ENCODE results near the gene ALG12. TPM values are rescaled to one million over a fixed set of nuclear protein-coding genes. Genes with fewer than 3 reads are reported as not detected.
A peak's percentile ranks its signal among the peaks of the same experiment; 100 is the strongest.
"Not testable (repeated sequence)": the region's sequence is repeated elsewhere in the genome, so short reads cannot be mapped to it uniquely, and the experiment has no call there.

ALG12 gene
- total and polyA plus RNA-seq, 4 donors: 3.0 to 18.7 (median 13.5) TPM

DNA sequence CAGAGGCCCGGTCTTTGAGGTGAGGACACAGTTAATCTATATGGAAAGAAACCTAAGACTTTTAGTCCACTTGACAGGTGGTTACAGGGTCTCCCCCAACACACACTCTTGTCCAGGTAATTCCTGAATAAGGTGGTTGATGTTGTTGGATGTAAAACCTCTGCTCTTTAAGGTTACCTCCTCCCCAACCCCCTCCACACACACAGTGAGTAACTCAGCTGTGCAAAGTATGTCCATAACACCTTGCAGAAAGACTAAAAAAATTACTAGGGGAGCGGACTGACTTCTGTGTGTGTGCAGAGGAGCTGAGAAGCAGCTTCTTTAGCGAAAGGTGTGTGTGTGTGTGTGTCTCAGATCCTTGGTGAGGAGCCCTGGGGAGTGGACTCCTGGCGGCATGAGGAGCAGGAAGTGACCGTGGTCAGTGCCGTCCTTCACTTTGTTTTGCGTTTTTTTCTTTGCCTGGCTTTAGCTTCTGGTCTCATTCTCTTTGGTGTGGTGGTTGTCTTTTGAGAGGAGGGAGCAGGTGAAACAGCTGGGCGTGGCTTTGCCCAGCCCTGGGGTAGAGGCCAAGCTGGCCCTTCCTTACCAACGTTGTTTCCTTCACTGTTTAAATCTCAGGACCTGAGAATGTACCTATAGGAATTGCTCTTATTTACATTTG, 62.9 kb downstream of the ALG12 start:
- DNase-seq (peak in 1 of 2 donors; percentile 9), ATAC-seq (ENCODE audit: low FRiP score) (no peak)
- Histone ChIP-seq H3K4me3 (ENCODE audit: low read length in 2 of 2) (no peak overlapping the region), H3K9me3 (ENCODE audit: control insufficient read depth, low read length) (no peaks in the 10 kb centered on the region), H3K4me1 (ENCODE audit: control insufficient read depth in 1 of 2, insufficient read depth in 2 of 2, low read length in 2 of 2) (no peaks in the 10 kb centered on the region), H3K27ac (ENCODE audit: low read depth in 1 of 2, low read length in 2 of 2) (no peak overlapping the region), H3K27me3 (ENCODE audit: control insufficient read depth in 1 of 2, insufficient read depth in 2 of 2, low read length in 1 of 2) (no peaks in the 10 kb centered on the region), H3K36me3 (ENCODE audit: control insufficient read depth in 1 of 2, insufficient read depth in 2 of 2, low read length in 1 of 2) (no peaks in the 10 kb centered on the region)
- intact Hi-C loops (cut with DNase I): loop anchor here in 1 of 2 donors (5.0 kb wide), 1 partner anchor 62 kb away; the partner anchor contains the start of genes ALG12 and CRELD2
- 53 to 58% methylated on average over 9 of the region's 9 CpGs for WGBS, 2 donors

GRCh38 chr22:49853981-49854831, 64.0 kb downstream of the ALG12 start:
- H3K9me3 ChIP-seq (ENCODE audit: control insufficient read depth, low read length): no peaks in the 10 kb centered on the region
- peak overlapping the region; percentile 72 to 85 for H3K4me3 ChIP-seq (ENCODE audit: low read length in 2 of 2)
- H3K36me3 ChIP-seq (ENCODE audit: control insufficient read depth in 1 of 2, insufficient read depth in 2 of 2, low read length in 1 of 2): no peaks in the 10 kb centered on the region
- peak; percentile 56 to 79 for DNase-seq
- 1% methylated on average over 50 to 101 of the region's 101 CpGs for WGBS, 2 donors
- no peak overlapping the region for H3K27ac ChIP-seq (ENCODE audit: low read depth in 1 of 2, low read length in 2 of 2)
- H3K4me1 ChIP-seq (ENCODE audit: control insufficient read depth in 1 of 2, insufficient read depth in 2 of 2, low read length in 2 of 2): no peaks in the 10 kb centered on the region
- intact Hi-C loops (cut with DNase I): loop anchor here in 1 of 2 donors (1.0 kb wide), 1 partner anchor 64 kb away; the partner anchor contains the start of genes ALG12 and CRELD2
- no peaks in the 10 kb centered on the region for H3K27me3 ChIP-seq (ENCODE audit: control insufficient read depth in 1 of 2, insufficient read depth in 2 of 2, low read length in 1 of 2)
- no peak for ATAC-seq (ENCODE audit: low FRiP score)

DNA sequence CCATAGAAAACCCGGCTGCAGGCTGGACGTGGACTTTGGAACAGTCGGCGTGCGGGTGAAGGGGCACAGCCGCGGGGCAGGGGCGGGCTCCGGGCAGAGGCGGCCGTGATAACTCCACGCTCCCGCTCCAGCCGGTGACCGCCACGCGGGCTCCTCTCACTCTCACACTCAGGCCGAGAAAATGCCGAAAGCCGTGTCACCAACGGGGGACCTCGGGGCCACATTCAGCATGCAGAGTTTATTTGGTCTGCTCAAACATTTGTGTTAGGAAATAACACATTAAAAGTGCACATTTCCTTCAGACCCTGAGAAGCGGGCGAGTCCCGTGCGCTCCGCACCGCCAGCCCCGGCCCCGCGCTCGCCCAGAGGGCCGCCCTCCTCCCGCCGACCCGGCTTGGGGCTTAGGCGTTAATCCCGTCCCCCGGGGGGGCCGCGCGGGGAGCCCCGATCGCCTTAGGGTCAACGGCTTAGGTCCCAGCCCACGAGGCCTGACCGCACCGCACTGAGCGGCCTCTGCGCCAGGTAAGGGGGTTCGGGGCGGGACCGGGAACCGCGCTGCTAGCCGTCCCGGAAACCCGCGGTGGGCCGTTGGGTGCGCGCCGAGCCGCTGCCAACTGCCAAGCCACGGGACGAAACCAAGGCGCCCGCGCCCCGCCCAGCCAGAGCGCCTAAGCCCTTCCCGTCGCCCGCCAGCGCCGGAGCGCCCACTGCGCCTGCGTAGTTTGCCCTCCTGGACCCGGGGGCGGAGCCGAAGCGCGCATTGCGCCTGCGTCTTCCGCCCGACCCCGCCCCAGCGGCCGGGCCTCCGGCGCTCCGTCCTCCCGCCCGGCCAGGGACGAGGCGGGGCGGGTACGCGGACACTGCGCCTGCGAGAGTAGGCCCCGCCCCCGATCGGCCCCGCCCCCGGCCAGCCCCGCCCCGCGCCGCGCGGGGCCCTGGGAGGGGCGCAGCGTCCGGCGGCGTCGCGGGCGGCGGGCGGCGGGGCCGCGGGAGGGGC, 65.0 kb downstream of the ALG12 start, which contains the start of gene ZBED4:
TSS of gene ZBED4 (plus strand) at position 947 of the 997 bp plus-strand sequence. CDS start 29,819 bp downstream, outside the sequence.
- H3K27ac ChIP-seq (ENCODE audit: low read depth in 1 of 2, low read length in 2 of 2): peak within 1 kb of the TSS in 1 of 2 donors; percentile 74
- no peaks in the 10 kb centered on the region for H3K36me3 ChIP-seq (ENCODE audit: control insufficient read depth in 1 of 2, insufficient read depth in 2 of 2, low read length in 1 of 2)
- H3K4me3 ChIP-seq (ENCODE audit: low read length in 2 of 2): peak within 1 kb of the TSS; percentile 76 to 85
- ATAC-seq (ENCODE audit: low FRiP score) (peak; percentile 97), DNase-seq (peak; percentile 99 to 100)
- H3K4me1 ChIP-seq (ENCODE audit: control insufficient read depth in 1 of 2, insufficient read depth in 2 of 2, low read length in 2 of 2): no peaks in the 10 kb centered on the region
- intact Hi-C loops (cut with DNase I): loop anchor here in 1 of 2 donors (1.0 kb wide), 1 partner anchor 65 kb away; the partner anchor contains the start of genes ALG12 and CRELD2
- H3K27me3 ChIP-seq (ENCODE audit: control insufficient read depth in 1 of 2, insufficient read depth in 2 of 2, low read length in 1 of 2): no peaks in the 10 kb centered on the region
- WGBS, 2 donors: 0% methylated on average over 72 to 127 of the region's 127 CpGs
- H3K9me3 ChIP-seq (ENCODE audit: control insufficient read depth, low read length): no peaks in the 10 kb centered on the region

- H3K36me3 ChIP-seq (ENCODE audit: control insufficient read depth in 1 of 2, insufficient read depth in 2 of 2, low read length in 1 of 2); ATAC-seq (ENCODE audit: low FRiP score); DNase-seq; H3K9me3 ChIP-seq (ENCODE audit: control insufficient read depth, low read length); H3K27me3 ChIP-seq (ENCODE audit: control insufficient read depth in 1 of 2, insufficient read depth in 2 of 2, low read length in 1 of 2); H3K27ac ChIP-seq (ENCODE audit: low read depth in 1 of 2, low read length in 2 of 2); intact Hi-C loops (cut with DNase I); H3K4me1 ChIP-seq (ENCODE audit: control insufficient read depth in 1 of 2, insufficient read depth in 2 of 2, low read length in 2 of 2): not testable (repeated sequence)
- H3K4me3 ChIP-seq (ENCODE audit: low read length in 2 of 2): peak overlapping the region; percentile 12 to 76
- WGBS, 2 donors: 46 to 49% methylated on average over 13 of the region's 13 CpGs
Observed at GRCh38 chr22:49852568-49852897, 65.7 kb downstream of the ALG12 start.

GRCh38 chr22:49850959-49851802, 67.1 kb downstream of the ALG12 start:
- intact Hi-C loops (cut with DNase I): no loop called here
- WGBS, 2 donors: 85 to 89% methylated on average over 10 of the region's 10 CpGs

More at GRCh38 chr22:49850959-49851802, 67.1 kb downstream of the ALG12 start:
- H3K36me3 ChIP-seq (ENCODE audit: control insufficient read depth in 1 of 2, insufficient read depth in 2 of 2, low read length in 1 of 2): no peaks in the 10 kb centered on the region
- no peak overlapping the region for H3K27ac ChIP-seq (ENCODE audit: low read depth in 1 of 2, low read length in 2 of 2)
- no peaks in the 10 kb centered on the region for H3K9me3 ChIP-seq (ENCODE audit: control insufficient read depth, low read length)
- no peaks in the 10 kb centered on the region for H3K4me1 ChIP-seq (ENCODE audit: control insufficient read depth in 1 of 2, insufficient read depth in 2 of 2, low read length in 2 of 2)
- ATAC-seq (ENCODE audit: low FRiP score) (no peak), DNase-seq (peak in 1 of 2 donors; percentile 48)
- H3K4me3 ChIP-seq (ENCODE audit: low read length in 2 of 2): no peak overlapping the region
- no peaks in the 10 kb centered on the region for H3K27me3 ChIP-seq (ENCODE audit: control insufficient read depth in 1 of 2, insufficient read depth in 2 of 2, low read length in 1 of 2)

Small RNAs within 50 kb of the gene (microRNA-seq; reads per million reads assigned to microRNA genes)
- gene MIR6821: 0 reads per million in 2 donors

Other genes starting within 250 kb of the ALG12 start
- 10 to 100 TPM; 26.7 to 32.2 TPM for gene BRD1, start 90.6 kb downstream of the ALG12 start, total RNA-seq
- 10 to 100 TPM in 1 of 2 donors, 1 to 10 TPM in 1; 7.6 to 21.6 TPM for gene BRD1, start 90.6 kb downstream of the ALG12 start, polyA plus RNA-seq
- gene ZBED4, start 64.6 kb downstream of the ALG12 start, total RNA-seq: 1 to 10 TPM; 8.6 to 9.7 TPM
- gene ZBED4, start 64.6 kb downstream of the ALG12 start, polyA plus RNA-seq: 1 to 10 TPM; 1.3 to 1.9 TPM
- 10 to 100 TPM; 31.2 to 41.6 TPM for gene CRELD2, start 196 bp upstream of the ALG12 start, total RNA-seq
- 10 to 100 TPM; 12.6 to 43.5 TPM for gene CRELD2, start 196 bp upstream of the ALG12 start, polyA plus RNA-seq
- 10 to 100 TPM; 41.4 to 74.9 TPM for gene PIM3, start 42.3 kb upstream of the ALG12 start, total RNA-seq
- 10 to 100 TPM; 11.0 to 16.0 TPM for gene PIM3, start 42.3 kb upstream of the ALG12 start, polyA plus RNA-seq
- not detected for gene IL17REL, start 94.3 kb upstream of the ALG12 start, total RNA-seq
- under 1 TPM in 1 of 2 donors, not detected in 1; 0.05 TPM for gene IL17REL, start 94.3 kb upstream of the ALG12 start, polyA plus RNA-seq
- not detected for gene TTLL8, start 139.9 kb upstream of the ALG12 start, total RNA-seq
- gene TTLL8, start 139.9 kb upstream of the ALG12 start, polyA plus RNA-seq: not detected
- gene MLC1, start 167.0 kb upstream of the ALG12 start, total RNA-seq: under 1 TPM; 0.16 to 0.39 TPM
- gene MLC1, start 167.0 kb upstream of the ALG12 start, polyA plus RNA-seq: 1 to 10 TPM in 1 of 2 donors, not detected in 1; 2.1 TPM
- 1 to 10 TPM in 1 of 2 donors, under 1 TPM in 1; 0.10 to 3.2 TPM for gene MOV10L1, start 171.6 kb upstream of the ALG12 start, total RNA-seq
- gene MOV10L1, start 171.6 kb upstream of the ALG12 start, polyA plus RNA-seq: 1 to 10 TPM; 1.5 to 4.2 TPM

Measured in aorta (tissue), 5 donors.